Stimulated activated effector memory CD8-positive, alpha-beta T cell treated with anti-CD3 and anti-CD28 coated beads, Interleukin-12 subunit alpha, Interleukin-12 subunit beta, amount 100 ng/mL, for 72 hours (primary cell): ENCODE results near the gene S100A16.
"Not testable (repeated sequence)": the region's sequence is repeated elsewhere in the genome, so short reads cannot be mapped to it uniquely, and the experiment has no call there.

Source experiments
- ATAC-seq: fragments of 150-1000 bp; cut with Tn5 transposase; 2 replicates; pipeline ENCODE4 v1.10.0; 2021
- DNase-seq, 2 donors: peaks; one replicate each; pipeline ENCODE4 v3.0.0; 2021 to 2022; ENCODE audit warnings: low spot score in 2 of 2
- H3K27ac Mint-ChIP-seq: one replicate; pipeline ENCODE4 v1.8.0; 2022; ENCODE audit warnings: mild to moderate bottlenecking, mixed read lengths
- H3K36me3 Mint-ChIP-seq: one replicate; pipeline ENCODE4 v1.8.0; 2022; ENCODE audit warnings: mild to moderate bottlenecking, mixed read lengths
- H3K4me1 Mint-ChIP-seq: one replicate; pipeline ENCODE4 v1.8.0; 2022; ENCODE audit warnings: mixed read lengths
- H3K4me3 Mint-ChIP-seq: one replicate; pipeline ENCODE4 v1.8.0; 2022; ENCODE audit warnings: mild to moderate bottlenecking, mixed read lengths
- H3K9me3 Mint-ChIP-seq: one replicate; pipeline ENCODE4 v1.8.0; 2022; ENCODE audit warnings: mixed read lengths

The S100A16 gene

DNA sequence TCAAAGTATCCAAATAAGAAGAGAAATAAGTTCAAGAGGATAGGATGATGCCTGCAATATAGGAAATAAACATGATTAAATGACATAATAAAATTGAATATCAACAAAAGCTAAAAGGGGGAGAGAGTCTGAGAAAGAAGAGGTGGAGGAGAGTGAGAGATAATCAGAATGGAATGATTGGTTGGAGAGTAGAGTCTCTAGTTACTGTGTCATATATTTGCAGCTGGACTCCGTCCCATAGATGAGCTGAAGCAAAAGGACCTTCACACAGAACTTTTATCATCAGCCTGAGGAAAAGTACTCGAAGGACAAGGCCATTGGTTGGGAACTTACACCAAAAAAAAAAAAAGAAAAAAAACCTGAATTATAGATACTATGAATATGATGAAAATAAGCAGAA lies 24.5 kb downstream of the S100A16 start:
- Mint-ChIP-seq H3K4me1 (no peaks in the 10 kb centered on the region), H3K27ac (no peak overlapping the region), H3K4me3 (no peak overlapping the region), H3K9me3 (no peaks in the 10 kb centered on the region), H3K36me3 (no peaks in the 10 kb centered on the region)
- no peak for ATAC-seq
- no peak for DNase-seq

DNA sequence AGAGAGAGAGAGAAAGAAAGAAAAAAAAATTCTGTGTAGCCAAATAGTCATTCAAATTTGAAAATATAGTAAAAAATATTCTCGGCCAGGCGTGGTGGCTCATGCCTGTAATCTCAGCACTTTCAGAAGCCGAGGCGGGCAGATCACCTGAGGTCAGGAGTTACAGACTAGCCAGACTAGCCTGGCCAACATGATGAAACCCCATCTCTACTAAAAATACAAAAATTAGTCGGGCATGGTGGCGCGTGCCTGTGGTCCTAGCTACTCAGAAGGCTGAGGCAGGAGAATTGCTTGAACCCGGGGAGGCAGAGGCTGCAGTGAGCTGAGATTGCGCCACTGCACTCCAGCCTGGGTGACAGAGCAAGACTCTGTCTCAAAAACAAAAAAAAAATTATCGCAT lies 24.9 kb downstream of the S100A16 start:
- H3K36me3 Mint-ChIP-seq, H3K9me3 Mint-ChIP-seq, H3K4me3 Mint-ChIP-seq, ATAC-seq, DNase-seq, H3K4me1 Mint-ChIP-seq, H3K27ac Mint-ChIP-seq: not testable (repeated sequence)

DNA sequence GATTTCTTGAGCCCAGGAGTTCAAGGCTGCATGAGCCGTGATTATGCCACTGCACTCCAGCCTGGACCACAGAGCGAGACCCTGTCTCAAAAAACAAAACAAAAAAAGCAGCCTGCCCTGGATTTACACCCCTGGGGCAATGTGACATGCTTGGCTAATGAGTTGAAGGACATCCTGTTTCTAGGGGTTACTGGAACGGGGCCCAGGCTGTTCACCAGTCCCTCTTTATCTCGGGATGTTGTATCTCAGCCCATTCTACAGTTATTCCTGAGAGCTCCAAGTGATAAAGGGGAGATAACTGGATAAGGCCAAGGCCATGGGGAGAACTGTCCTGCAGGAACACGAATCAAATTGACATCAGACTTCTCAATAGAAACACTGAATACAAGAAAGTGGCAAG lies 25.6 kb downstream of the S100A16 start:
- DNase-seq (no peak), ATAC-seq (no peak)
- Mint-ChIP-seq H3K27ac (no peak overlapping the region), H3K36me3 (no peaks in the 10 kb centered on the region), H3K4me1 (no peaks in the 10 kb centered on the region), H3K9me3 (no peaks in the 10 kb centered on the region), H3K4me3 (no peak overlapping the region)

DNA sequence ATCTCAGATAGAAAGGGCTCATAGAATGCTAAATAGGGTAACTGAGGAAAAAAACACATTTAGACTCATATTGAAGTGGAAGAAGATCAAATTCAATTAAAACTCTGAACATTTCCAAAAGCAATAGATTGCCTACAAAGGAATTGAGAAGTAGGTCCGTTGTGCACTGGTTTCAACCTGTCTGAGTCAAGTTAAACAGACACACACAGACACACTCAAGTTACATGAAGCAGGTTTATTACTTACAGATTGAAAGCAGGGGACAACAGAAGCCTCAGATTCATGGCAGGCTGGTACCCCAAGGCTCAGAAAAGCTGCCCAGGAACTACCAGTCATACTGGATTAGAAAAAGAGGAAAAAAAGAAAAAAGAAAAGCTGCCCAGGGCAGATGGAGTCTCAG lies 26.6 kb downstream of the S100A16 start:
- no peaks in the 10 kb centered on the region for H3K4me1 Mint-ChIP-seq
- H3K36me3 Mint-ChIP-seq = no peaks in the 10 kb centered on the region
- no peak overlapping the region for H3K27ac Mint-ChIP-seq
- H3K4me3 Mint-ChIP-seq = no peak overlapping the region
- ATAC-seq (no peak), DNase-seq (no peak)
- no peaks in the 10 kb centered on the region for H3K9me3 Mint-ChIP-seq

DNA sequence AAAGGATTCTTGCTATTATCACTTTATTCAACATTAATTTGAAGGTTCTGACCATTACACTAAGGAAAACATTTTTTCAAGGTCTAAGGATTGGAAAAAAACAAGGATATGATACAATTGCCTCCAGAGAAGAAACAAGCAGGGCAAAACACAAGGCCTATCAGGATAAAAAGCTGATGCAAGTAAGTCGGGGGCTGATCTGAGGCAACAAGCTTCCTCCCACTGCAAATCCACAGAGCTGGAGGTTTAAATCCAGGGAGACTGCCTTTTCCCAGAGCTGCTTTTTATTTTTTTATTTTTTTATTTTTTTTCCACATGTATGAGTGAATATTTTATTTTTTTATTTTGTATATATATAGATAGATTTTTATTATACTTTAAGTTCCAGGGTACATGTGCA lies 27.9 kb downstream of the S100A16 start:
- ATAC-seq = no peak
- H3K4me3 Mint-ChIP-seq = no peak overlapping the region
- DNase-seq = no peak
- no peak overlapping the region for H3K27ac Mint-ChIP-seq
- H3K9me3 Mint-ChIP-seq = no peaks in the 10 kb centered on the region
- H3K4me1 Mint-ChIP-seq = no peaks in the 10 kb centered on the region
- H3K36me3 Mint-ChIP-seq = no peaks in the 10 kb centered on the region

DNA sequence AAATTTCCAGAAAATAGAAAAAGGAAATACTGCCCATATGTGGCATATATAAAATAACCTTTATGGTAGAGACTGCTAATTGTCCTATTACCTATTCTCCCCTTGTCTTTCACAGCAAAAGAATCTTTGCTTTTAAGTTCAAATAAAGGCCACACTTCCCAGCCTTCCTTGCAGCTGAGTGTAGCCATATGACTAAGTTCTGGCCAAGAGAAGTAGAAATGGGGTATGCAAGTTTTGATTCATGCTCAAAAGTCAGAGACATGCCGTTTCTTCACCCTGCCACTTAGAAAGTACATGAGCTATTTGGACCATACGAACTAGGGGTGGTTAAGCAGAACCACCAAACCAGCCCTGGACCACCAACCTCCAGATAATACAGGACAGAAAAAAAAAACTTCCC lies 29.0 kb downstream of the S100A16 start:
- DNase-seq = no peak

DNA sequence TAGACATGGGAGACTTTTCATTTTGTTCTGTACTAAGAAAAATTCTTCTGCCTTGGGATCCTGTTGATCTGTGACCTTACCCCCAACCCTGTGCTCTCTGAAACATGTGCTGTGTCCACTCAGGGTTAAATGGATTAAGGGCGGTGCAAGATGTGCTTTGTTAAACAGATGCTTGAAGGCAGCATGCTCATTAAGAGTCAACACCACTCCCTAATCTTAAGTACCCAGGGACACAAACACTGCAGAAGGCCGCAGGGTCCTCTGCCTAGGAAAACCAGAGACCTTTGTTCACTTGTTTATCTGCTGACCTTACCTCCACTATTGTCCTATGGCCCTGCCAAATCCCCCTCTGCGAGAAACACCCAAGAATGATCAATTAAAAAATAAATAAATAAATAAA lies 29.4 kb downstream of the S100A16 start:
- H3K4me3 Mint-ChIP-seq, ATAC-seq, H3K36me3 Mint-ChIP-seq, DNase-seq, H3K27ac Mint-ChIP-seq, H3K9me3 Mint-ChIP-seq, H3K4me1 Mint-ChIP-seq: not testable (repeated sequence)

More for the DNA sequence above, 29.0 kb downstream of the S100A16 start:
- H3K4me3 Mint-ChIP-seq = no peak overlapping the region
- no peaks in the 10 kb centered on the region for H3K4me1 Mint-ChIP-seq
- no peaks in the 10 kb centered on the region for H3K36me3 Mint-ChIP-seq
- H3K9me3 Mint-ChIP-seq = no peaks in the 10 kb centered on the region
- no peak overlapping the region for H3K27ac Mint-ChIP-seq
- no peak for ATAC-seq

DNA sequence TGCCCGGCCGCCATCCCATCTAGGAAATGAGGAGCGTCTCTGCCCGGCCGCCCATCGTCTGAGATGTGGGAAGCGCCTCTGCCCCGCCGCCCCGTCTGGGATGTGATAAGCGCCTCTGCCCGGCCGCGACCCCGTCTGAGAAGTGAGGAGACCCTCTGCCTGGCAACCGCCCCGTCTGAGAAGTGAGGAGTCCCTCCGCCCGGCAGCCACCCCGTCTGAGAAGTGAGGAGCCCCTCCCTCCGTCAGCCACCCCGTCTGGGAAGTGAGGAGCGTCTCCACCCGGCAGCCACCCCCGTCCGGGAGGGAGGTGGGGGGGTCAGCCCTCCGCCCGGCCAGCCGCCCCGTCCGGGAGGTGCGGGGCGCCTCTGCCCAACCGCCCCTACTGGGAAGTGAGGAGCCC lies 30.1 kb downstream of the S100A16 start:
- H3K27ac Mint-ChIP-seq, H3K36me3 Mint-ChIP-seq: not testable (repeated sequence)

DNA sequence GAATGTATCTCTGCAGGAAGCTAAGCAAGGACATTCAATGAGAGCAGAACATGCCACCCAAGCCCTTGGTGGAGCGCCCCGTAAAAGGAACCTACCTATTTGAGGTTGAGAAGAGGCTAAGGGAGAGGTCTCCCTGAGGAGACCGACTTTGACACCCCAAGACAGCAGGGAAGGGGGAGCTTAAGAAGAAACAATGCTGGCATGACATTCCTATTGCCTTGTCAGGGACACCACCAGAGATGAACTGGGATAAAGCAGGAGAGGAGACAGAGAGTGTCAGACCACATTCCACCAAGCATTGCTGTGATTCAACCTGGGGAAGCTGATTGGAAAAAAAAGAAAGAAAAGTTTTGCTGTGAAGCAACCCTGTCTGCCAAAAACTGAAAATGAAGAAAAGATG lies 34.0 kb downstream of the S100A16 start:
- peaks cover 10% of the 10 kb centered on the region for H3K4me1 Mint-ChIP-seq
- H3K36me3 Mint-ChIP-seq = no peaks in the 10 kb centered on the region
- ATAC-seq (no peak), DNase-seq (no peak)
- H3K9me3 Mint-ChIP-seq = no peaks in the 10 kb centered on the region
- H3K4me3 Mint-ChIP-seq = no peak overlapping the region
- no peak overlapping the region for H3K27ac Mint-ChIP-seq

More for the DNA sequence above, 30.1 kb downstream of the S100A16 start:
- not testable (repeated sequence) for H3K4me1 Mint-ChIP-seq, DNase-seq, H3K4me3 Mint-ChIP-seq, ATAC-seq, H3K9me3 Mint-ChIP-seq

DNA sequence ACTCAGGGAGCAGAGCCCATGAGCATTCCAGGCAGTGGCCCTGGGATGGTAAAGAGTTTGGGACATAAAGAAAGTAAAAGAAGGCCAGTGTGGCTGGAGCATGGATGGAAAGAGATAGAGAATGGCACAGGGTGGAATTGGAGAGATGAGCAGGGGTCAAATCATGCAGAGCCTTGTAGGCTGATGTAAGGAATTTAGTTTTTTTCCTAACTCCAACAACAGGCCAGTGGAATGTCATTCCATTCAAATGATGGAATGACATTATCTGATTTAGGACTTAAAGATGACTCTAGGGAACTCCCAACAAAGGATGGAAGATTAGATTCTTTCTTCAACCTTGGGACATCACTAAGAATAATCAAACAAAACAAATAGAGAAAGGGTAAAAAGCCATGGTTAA lies 34.4 kb downstream of the S100A16 start:
- no peak overlapping the region for H3K4me3 Mint-ChIP-seq
- H3K9me3 Mint-ChIP-seq = no peaks in the 10 kb centered on the region
- ATAC-seq (no peak), DNase-seq (no peak)
- H3K4me1 Mint-ChIP-seq = peaks cover 10% of the 10 kb centered on the region
- H3K27ac Mint-ChIP-seq = no peak overlapping the region
- H3K36me3 Mint-ChIP-seq = no peaks in the 10 kb centered on the region

DNA sequence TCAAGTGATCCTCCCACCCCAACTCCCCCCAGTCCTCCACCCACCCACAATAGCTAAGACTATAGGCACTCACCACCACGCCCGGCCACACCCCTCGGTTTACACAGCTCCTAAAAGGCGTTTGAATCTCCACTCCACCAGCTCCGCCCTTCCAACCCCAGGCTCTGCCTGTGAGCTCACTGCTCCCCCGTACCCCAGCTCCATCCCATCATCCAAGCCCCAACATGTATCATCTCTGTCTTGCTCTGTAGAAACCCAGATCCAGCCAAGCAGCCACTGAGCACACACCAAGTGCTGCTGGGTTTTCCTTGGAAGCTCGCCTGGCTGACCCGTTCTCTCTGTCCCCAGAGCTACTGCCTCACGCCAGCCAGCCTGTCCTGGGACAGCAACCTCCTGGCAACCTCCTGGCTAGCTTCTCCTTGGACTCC lies 35.3 kb downstream of the S100A16 start:
- H3K4me3 Mint-ChIP-seq = no peak overlapping the region
- ATAC-seq = no peak

DNA sequence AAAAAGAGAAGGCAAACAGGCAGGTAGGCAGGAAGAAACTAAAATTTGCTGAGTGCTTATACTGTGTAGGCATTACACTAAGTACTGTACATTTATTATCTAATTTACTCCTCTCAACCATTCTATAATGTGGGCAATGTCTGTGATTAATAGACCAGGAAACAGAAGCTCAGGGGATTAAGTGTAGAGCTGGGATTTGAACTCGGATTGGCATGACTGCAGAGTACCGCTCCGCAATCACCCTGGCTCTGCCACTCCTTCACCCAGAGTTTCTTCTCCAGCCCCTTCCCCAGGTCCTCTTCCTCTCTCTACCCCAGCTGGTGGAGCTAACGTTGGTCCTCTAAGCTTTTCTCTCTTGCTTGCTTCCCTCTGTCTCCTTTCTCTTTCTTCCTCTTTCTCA lies 35.8 kb downstream of the S100A16 start:
- no peaks in the 10 kb centered on the region for H3K9me3 Mint-ChIP-seq
- peaks cover 21% of the 10 kb centered on the region for H3K4me1 Mint-ChIP-seq
- DNase-seq = no peak
- ATAC-seq = no peak
- H3K4me3 Mint-ChIP-seq = no peak overlapping the region
- no peaks in the 10 kb centered on the region for H3K36me3 Mint-ChIP-seq
- H3K27ac Mint-ChIP-seq = no peak overlapping the region

More for the DNA sequence above, 35.3 kb downstream of the S100A16 start:
- Mint-ChIP-seq H3K36me3 (no peaks in the 10 kb centered on the region), H3K9me3 (no peaks in the 10 kb centered on the region), H3K4me1 (peaks cover 16% of the 10 kb centered on the region), H3K27ac (peak overlapping the region; percentile 12)
- no peak for DNase-seq

DNA sequence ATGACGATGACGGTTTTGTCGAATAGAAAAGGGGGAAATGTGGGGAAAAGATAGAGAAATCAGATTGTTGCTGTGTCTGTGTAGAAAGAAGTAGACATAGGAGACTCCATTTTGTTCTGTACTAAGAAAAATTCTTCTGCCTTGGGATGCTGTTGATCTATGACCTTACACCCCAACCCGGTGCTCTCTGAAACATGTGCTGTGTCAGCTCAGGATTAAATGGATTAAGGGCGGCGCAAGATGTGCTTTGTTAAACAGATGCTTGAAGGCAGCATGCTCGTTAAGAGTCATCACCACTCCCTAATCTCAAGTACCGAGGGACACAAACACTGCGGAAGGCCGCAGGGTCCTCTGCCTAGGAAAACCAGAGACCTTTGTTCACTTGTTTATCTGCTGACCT lies 37.4 kb downstream of the S100A16 start:
- not testable (repeated sequence) for H3K9me3 Mint-ChIP-seq, DNase-seq, H3K4me3 Mint-ChIP-seq, H3K27ac Mint-ChIP-seq, H3K36me3 Mint-ChIP-seq, ATAC-seq
- peaks cover 29% of the 10 kb centered on the region for H3K4me1 Mint-ChIP-seq

DNA sequence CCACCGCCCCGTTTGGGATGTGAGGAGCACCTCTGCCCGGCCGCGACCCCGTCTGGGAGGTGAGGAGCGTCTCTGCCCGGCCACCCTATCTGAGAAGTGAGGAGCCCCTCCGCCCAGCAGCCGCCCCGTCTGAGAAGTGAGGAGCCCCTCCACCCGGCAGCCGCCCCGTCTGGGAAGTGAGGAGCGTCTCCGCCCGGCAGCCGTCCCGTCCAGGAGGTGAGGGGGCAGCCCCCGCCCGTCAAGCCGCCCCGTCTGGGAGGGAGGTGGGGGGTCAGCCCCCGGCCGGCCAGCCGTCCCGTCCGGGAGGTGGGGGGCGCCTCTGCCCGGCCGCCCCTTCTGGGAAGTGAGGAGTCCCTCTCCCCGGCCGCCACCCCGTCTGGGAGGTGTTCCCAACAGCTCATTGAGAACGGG lies 37.9 kb downstream of the S100A16 start:
- not testable (repeated sequence) for H3K4me3 Mint-ChIP-seq, DNase-seq, H3K27ac Mint-ChIP-seq, ATAC-seq, H3K9me3 Mint-ChIP-seq, H3K36me3 Mint-ChIP-seq
- H3K4me1 Mint-ChIP-seq = peaks cover 29% of the 10 kb centered on the region

DNA sequence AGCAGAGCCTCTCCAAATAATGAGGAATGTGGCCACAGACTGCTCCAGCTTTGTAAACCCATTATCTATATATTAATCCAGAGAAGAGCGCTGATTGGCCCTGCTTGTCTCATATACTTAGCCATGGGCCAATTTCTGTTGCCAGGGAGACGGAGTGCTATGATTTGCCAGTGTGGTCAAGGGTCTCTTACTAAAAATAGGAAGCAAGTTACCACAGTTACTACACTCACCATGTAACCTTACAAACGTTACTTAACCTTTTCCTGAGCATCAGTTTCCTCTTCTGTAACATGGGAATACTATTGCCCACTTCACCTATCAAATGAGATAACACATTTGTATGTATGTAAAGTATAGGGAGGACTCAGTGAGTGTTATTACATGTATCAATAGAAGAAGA lies 39.6 kb downstream of the S100A16 start:
- peaks cover 45% of the 10 kb centered on the region for H3K4me1 Mint-ChIP-seq
- peak overlapping the region; percentile 21 for H3K4me3 Mint-ChIP-seq
- peak overlapping the region; percentile 32 for H3K27ac Mint-ChIP-seq

DNA sequence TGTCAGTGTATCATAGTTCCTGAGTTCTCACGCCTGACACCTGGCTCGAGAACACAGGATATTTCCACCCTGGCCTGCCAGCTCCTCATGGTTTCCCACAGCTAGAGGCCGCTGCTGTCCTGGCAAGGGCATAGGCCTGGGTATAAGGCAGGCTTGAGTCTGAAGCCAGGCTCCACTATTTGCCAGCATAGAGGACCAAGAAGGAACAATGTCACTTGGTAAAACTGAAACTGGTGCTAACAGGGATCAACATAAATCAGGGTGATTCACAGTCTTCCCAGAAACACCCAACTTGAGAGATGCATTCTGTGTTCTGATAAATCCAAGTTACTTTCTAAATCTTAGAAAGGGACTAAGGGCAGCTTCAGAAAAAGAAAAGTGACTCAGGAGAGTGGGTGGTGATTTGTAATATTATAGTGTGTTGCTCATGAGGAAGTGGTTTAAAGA lies 40.3 kb downstream of the S100A16 start:
- ATAC-seq (peak; percentile 91), DNase-seq (peak; percentile 25 to 75)
- Mint-ChIP-seq H3K4me1 (peaks cover 51% of the 10 kb centered on the region), H3K9me3 (no peaks in the 10 kb centered on the region), H3K4me3 (peak overlapping the region; percentile 14), H3K36me3 (no peaks in the 10 kb centered on the region), H3K27ac (peak overlapping the region; percentile 32)

More for the DNA sequence above, 39.6 kb downstream of the S100A16 start:
- H3K36me3 Mint-ChIP-seq = no peaks in the 10 kb centered on the region
- ATAC-seq (no peak), DNase-seq (no peak)
- no peaks in the 10 kb centered on the region for H3K9me3 Mint-ChIP-seq

DNA sequence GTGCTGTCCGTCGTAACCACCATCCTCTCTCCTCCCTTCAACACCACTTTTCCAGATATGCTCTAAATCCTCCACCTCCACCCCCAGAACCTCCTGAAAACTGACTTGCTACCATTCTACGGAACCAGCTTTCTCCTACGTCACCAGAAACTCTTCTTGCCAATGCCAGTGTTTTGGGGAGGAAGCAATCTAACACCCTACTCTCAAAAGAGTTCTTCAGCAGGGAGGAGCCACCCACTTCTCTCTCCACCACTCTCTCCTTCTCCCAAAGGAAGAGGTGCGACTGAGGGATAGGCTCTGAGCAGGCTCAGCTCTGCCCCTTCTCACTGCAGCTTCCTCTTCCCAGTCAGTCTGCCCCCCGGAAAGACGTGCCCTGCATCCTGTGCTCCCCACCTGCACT lies 41.2 kb downstream of the S100A16 start:
- Mint-ChIP-seq H3K4me1 (peaks cover 51% of the 10 kb centered on the region), H3K27ac (peak overlapping the region; percentile 23), H3K9me3 (no peaks in the 10 kb centered on the region), H3K36me3 (no peaks in the 10 kb centered on the region), H3K4me3 (peak overlapping the region; percentile 14)
- no peak for DNase-seq
- ATAC-seq = no peak
